ENCODE data around the gene ZFYVE21. TPM values are rescaled to one million over a fixed set of nuclear protein-coding genes. Genes with fewer than 3 reads are reported as not detected.

Gene ZFYVE21
- total RNA-seq, 4 donors from 2014 or later, result 40.3 to 81.2 (median 59.0) TPM

- Histone ChIP-seq H3K9me3 (no peaks in the 10 kb centered on the region), H3K4me3 (no peak overlapping the region), H3K27ac (no peak overlapping the region), H3K4me1 (peaks cover 0 to 30% (median 4%) of the 10 kb centered on the region in 4 donors), H3K36me3 (peaks cover 0 to 77% (median 0%) of the 10 kb centered on the region in 3 donors), H3K27me3 (no peaks in the 10 kb centered on the region)
- no peak for TF ChIP-seq CTCF (IDR thresholded peaks at IDR 0.05)
- no peak for TF ChIP-seq POLR2A (IDR thresholded peaks at IDR 0.05)
- DNase-seq, result peak in 2 of 3 donors; percentile 68 to 81
Observed at GRCh38 chr14:103693515-103693914, 22.1 kb upstream of the ZFYVE21 start.

GRCh38 chr14:103694572-103695026, 21.0 kb upstream of the ZFYVE21 start:
- Histone ChIP-seq H3K27ac (no peak overlapping the region), H3K4me1 (peaks cover 0 to 33% (median 8%) of the 10 kb centered on the region in 4 donors), H3K9me3 (no peaks in the 10 kb centered on the region), H3K36me3 (peaks cover 0 to 79% (median 0%) of the 10 kb centered on the region in 3 donors), H3K4me3 (no peak overlapping the region), H3K27me3 (no peaks in the 10 kb centered on the region)
- TF ChIP-seq CTCF (IDR thresholded peaks at IDR 0.05) (no peak), POLR2A (IDR thresholded peaks at IDR 0.05) (no peak)
- DNase-seq, result no peak

GRCh38 chr14:103695296-103696069, 20.1 kb upstream of the ZFYVE21 start:
- peak in 1 of 3 donors; percentile 40 for DNase-seq
- no peak for TF ChIP-seq CTCF (IDR thresholded peaks at IDR 0.05)
- no peak for TF ChIP-seq POLR2A (IDR thresholded peaks at IDR 0.05)
- peaks cover 0 to 33% (median 6%) of the 10 kb centered on the region in 4 donors for H3K4me1 ChIP-seq
- no peak overlapping the region for H3K4me3 ChIP-seq
- no peaks in the 10 kb centered on the region for H3K27me3 ChIP-seq
- H3K9me3 ChIP-seq, result no peaks in the 10 kb centered on the region
- H3K36me3 ChIP-seq, result peaks cover 0 to 81% (median 0%) of the 10 kb centered on the region in 3 donors
- peak overlapping the region in 1 of 4 donors; percentile 9 for H3K27ac ChIP-seq

- Histone ChIP-seq H3K36me3 (peaks cover 0 to 87% (median 0%) of the 10 kb centered on the region in 3 donors), H3K27me3 (no peaks in the 10 kb centered on the region), H3K4me1 (peaks cover 0 to 33% (median 9%) of the 10 kb centered on the region in 4 donors), H3K27ac (peak overlapping the region in 2 of 4 donors; percentile 9 to 32), H3K4me3 (no peak overlapping the region), H3K9me3 (no peaks in the 10 kb centered on the region)
- DNase-seq, result peak in 1 of 3 donors; percentile 39
- TF ChIP-seq CTCF (IDR thresholded peaks at IDR 0.05), result no peak
- no peak for TF ChIP-seq POLR2A (IDR thresholded peaks at IDR 0.05)
Observed at GRCh38 chr14:103696070-103696402, 19.6 kb upstream of the ZFYVE21 start.

- TF ChIP-seq CTCF (IDR thresholded peaks at IDR 0.05), result no peak
- no peak for TF ChIP-seq POLR2A (IDR thresholded peaks at IDR 0.05)
- no peaks in the 10 kb centered on the region for H3K9me3 ChIP-seq
- H3K27ac ChIP-seq, result peak overlapping the region in 3 of 4 donors; percentile 2 to 32 (median 9)
- H3K4me1 ChIP-seq, result peaks cover 0 to 33% (median 10%) of the 10 kb centered on the region in 4 donors
- H3K27me3 ChIP-seq, result no peaks in the 10 kb centered on the region
- peaks cover 0 to 86% (median 0%) of the 10 kb centered on the region in 3 donors for H3K36me3 ChIP-seq
- H3K4me3 ChIP-seq, result no peak overlapping the region
- DNase-seq, result peak in 1 of 3 donors; percentile 44
Observed at GRCh38 chr14:103696466-103697071, 19.0 kb upstream of the ZFYVE21 start.
